IMR-90 (cell line): Measurements from ENCODE around the gene SLC4A4. TPM values are rescaled to one million over a fixed set of nuclear protein-coding genes. Genes with fewer than 3 reads are reported as not detected.

Experiments used
- ATAC-seq: fragments of 200-7000 bp; cut with Tn5 transposase; 2 replicates; pipeline ENCODE4 v1.9.1; 2020; ENCODE audit warnings: low read depth, mild to moderate bottlenecking, moderate library complexity
- BruUV-seq: library from RNA; stranded (reverse); fragments of 400-500 nt; replicated peaks from 2 replicates; lab custom pipeline; 2021; lab: Mats Ljungman, UMichigan
- CTCF ChIA-PET: fragments of 300-600 bp; formaldehyde crosslinking; extraction: SDS; loops from one replicate; lab custom pipeline; 2021; ENCODE audit warnings: antibody characterized with exemption; lab: Yijun Ruan, JAX
- POLR2A ChIA-PET: fragments of 300-600 bp; sonication (Branson Sonifier 250); formaldehyde crosslinking; loops from one replicate; lab custom pipeline; 2022; ENCODE audit warnings: antibody characterized with exemption; ENCODE audit not compliant: unreplicated experiment; lab: Charles Lee
- DNase-seq: peaks from one replicate; pipeline ENCODE4 v3.0.0; 2013
- H2AFZ ChIP-seq: replicated peaks from 2 replicates; pipeline ENCODE3; 2013; ENCODE audit warnings: low read length, mild to moderate bottlenecking; ENCODE audit not compliant: poor library complexity
- H2AK5ac ChIP-seq: 2 replicates; pipeline ENCODE4 v1.6.1; 2013; ENCODE audit warnings: low read depth, low read length, inconsistent platforms
- H2AK9ac ChIP-seq: replicated peaks from 2 replicates; pipeline ENCODE3; 2013; ENCODE audit warnings: mild to moderate bottlenecking, low read depth, low read length, moderate library complexity; ENCODE audit not compliant: poor library complexity
- H2BK120ac ChIP-seq: 2 replicates; pipeline ENCODE4 v1.6.1; 2013; ENCODE audit warnings: low read depth, low read length, inconsistent platforms
- H2BK15ac ChIP-seq: 3 replicates; pipeline ENCODE4 v1.6.1; 2013; ENCODE audit warnings: low read depth, low read length, inconsistent platforms
- H2BK20ac ChIP-seq: 2 replicates; pipeline ENCODE4 v1.6.1; 2013; ENCODE audit warnings: low read depth, mild to moderate bottlenecking, inconsistent platforms, low read length, moderate library complexity
- H2BK5ac ChIP-seq: 2 replicates; pipeline ENCODE4 v1.6.1; 2013; ENCODE audit warnings: mild to moderate bottlenecking, low read depth, low read length, inconsistent platforms; ENCODE audit not compliant: poor library complexity, severe bottlenecking
- H3K14ac ChIP-seq: replicated peaks from 2 replicates; pipeline ENCODE4 v1.6.1; 2013; ENCODE audit warnings: low read depth, low read length, inconsistent platforms
- H3K18ac ChIP-seq: 2 replicates; pipeline ENCODE4 v1.6.1; 2013; ENCODE audit warnings: low read depth, low read length, control low read depth
- H3K23ac ChIP-seq: 2 replicates; pipeline ENCODE4 v1.6.1; 2013; ENCODE audit warnings: low read depth, low read length, inconsistent platforms
- H3K27ac ChIP-seq: 2 replicates; pipeline ENCODE4 v1.5.1; 2013; ENCODE audit warnings: mild to moderate bottlenecking, control low read depth, low read length; ENCODE audit not compliant: insufficient read depth
- H3K27me3 ChIP-seq: 2 replicates; pipeline ENCODE4 v1.6.1; 2013; ENCODE audit warnings: low read length; ENCODE audit not compliant: control insufficient read depth, insufficient read depth
- H3K36me3 ChIP-seq: 2 replicates; pipeline ENCODE4 v1.6.1; 2013; ENCODE audit warnings: low read length, mixed read lengths; ENCODE audit not compliant: control insufficient read depth, insufficient read depth
- H3K4ac ChIP-seq: 2 replicates; pipeline ENCODE4 v1.6.1; 2013; ENCODE audit warnings: low read depth, low read length, inconsistent platforms
- H3K4me1 ChIP-seq: 2 replicates; pipeline ENCODE4 v1.6.1; 2013; ENCODE audit warnings: low read length, mixed read lengths; ENCODE audit not compliant: control insufficient read depth, insufficient read depth
- H3K4me2 ChIP-seq: 2 replicates; pipeline ENCODE4 v1.6.1; 2013; ENCODE audit warnings: low read depth, mild to moderate bottlenecking, control low read depth, low read length, moderate library complexity
- H3K4me3 ChIP-seq: 2 replicates; pipeline ENCODE4 v1.5.1; 2013; ENCODE audit warnings: low read depth, mild to moderate bottlenecking, control low read depth, low read length, moderate library complexity; ENCODE audit not compliant: insufficient read depth
- H3K56ac ChIP-seq: 2 replicates; pipeline ENCODE4 v1.6.1; 2013; ENCODE audit warnings: low read length, inconsistent platforms; ENCODE audit not compliant: insufficient read depth; ENCODE audit errors: extremely low read depth
- H3K79me1 ChIP-seq, 2 experiments: 2 replicates each; pipeline ENCODE4 v1.6.1; 2013; ENCODE audit warnings: low read length in 2 of 2, inconsistent platforms in 1 of 2, low read depth in 1 of 2
- H3K9ac ChIP-seq: 2 replicates; pipeline ENCODE4 v1.6.1; 2013; ENCODE audit warnings: low read depth, low read length, control low read depth
- H3K9me1 ChIP-seq: 2 replicates; pipeline ENCODE4 v1.6.1; 2013; ENCODE audit warnings: low read length, inconsistent platforms; ENCODE audit not compliant: insufficient read depth
- H3K9me3 ChIP-seq: 2 replicates; pipeline ENCODE4 v1.6.1; 2013; ENCODE audit warnings: low read length; ENCODE audit not compliant: control insufficient read depth, insufficient read depth
- H4K20me1 ChIP-seq: 2 replicates; pipeline ENCODE4 v1.6.1; 2013; ENCODE audit warnings: low read length, inconsistent platforms; ENCODE audit not compliant: insufficient read depth
- H4K5ac ChIP-seq: 2 replicates; pipeline ENCODE4 v1.6.1; 2013; ENCODE audit warnings: mild to moderate bottlenecking, low read depth, low read length, control low read depth
- H4K8ac ChIP-seq, 2 experiments: 2 replicates each; pipeline ENCODE4 v1.6.1; 2013; ENCODE audit warnings: low read depth in 2 of 2, low read length in 2 of 2, control low read depth in 1 of 2, inconsistent platforms in 1 of 2
- H4K91ac ChIP-seq: 2 replicates; pipeline ENCODE4 v1.6.1; 2013; ENCODE audit warnings: low read depth, low read length, inconsistent platforms; ENCODE audit not compliant: insufficient read depth
- MAFK ChIP-seq: IDR thresholded peaks from 2 replicates; pipeline ENCODE4 v1.6.1; 2012; ENCODE audit warnings: low read depth, low read length, improper control_type of control experiment
- RAD21 ChIP-seq: IDR thresholded peaks from 2 replicates; pipeline ENCODE4 v1.6.1; 2012; ENCODE audit warnings: low read length, improper control_type of control experiment
- SMC3 ChIP-seq: fragments of 150-350 bp; IDR thresholded peaks from 2 replicates; pipeline ENCODE4 v1.6.1; 2016; ENCODE audit warnings: low read depth, mild to moderate bottlenecking, antibody characterized with exemption, low read length, moderate library complexity
- USF2 ChIP-seq: fragments of 150-350 bp; IDR thresholded peaks from 2 replicates; pipeline ENCODE4 v1.6.1; 2017; ENCODE audit warnings: mild to moderate bottlenecking, antibody characterized with exemption, low read length, low read depth
- WGBS, 2 experiments: methylation state at CpG; one replicate each; pipeline versions ENCODE4 v1.1.5 to v1.1.7; 2013; ENCODE audit warnings: missing lambda C conversion rate in 2 of 2; ENCODE audit not compliant: insufficient read length in 1 of 2; ENCODE audit errors: extremely low coverage in 2 of 2; 5-methylcytosine and 5-hydroxymethylcytosine counted together
- dilution Hi-C: fragments of 300-500 bp; cut with HindIII; formaldehyde crosslinking; loops from one replicate; pipeline ENCODE4 v1.14.3; 2018; ENCODE audit warnings: low sequenced_read_pairs; ENCODE audit not compliant: unreplicated experiment
- in situ Hi-C: fragments of 300-500 bp; cut with MboI; formaldehyde crosslinking; loops from 3 replicates; pipeline ENCODE4 v1.14.3; 2019; ENCODE audit warnings: low sequenced_read_pairs, inconsistent platforms, mixed read lengths
- intact Hi-C: fragments of 100-400 bp; cut with micrococcal nuclease; formaldehyde crosslinking; loops from 2 replicates; pipeline ENCODE4 v1.10.0; 2022
- polyA plus RNA-seq, 3 experiments: library from polyadenylated mRNA; depleted of rRNA; stranded (reverse); fragments of >200 nt; gene quantifications; 2 replicates each; pipeline ENCODE4 v1.2.3, GENCODE V29; 2012; ENCODE audit warnings: low replicate concordance in 1 of 3
- total RNA-seq: library from RNA; depleted of rRNA; stranded (reverse); fragments of >200 nt; gene quantifications from 2 replicates; pipeline ENCODE4 v1.2.3, GENCODE V29; 2012

The SLC4A4 gene
- total and polyA plus RNA-seq, 2 of the 4 experiments (the other 2 are of a cell fraction), result 5.6 to 16.8 TPM

- Histone ChIP-seq H3K18ac (no peak overlapping the region), H3K27ac (no peak overlapping the region), H4K20me1 (no peaks in the 10 kb centered on the region), H4K8ac (no peak overlapping the region), H3K56ac (no peak overlapping the region), H3K36me3 (peaks cover 15% of the 10 kb centered on the region), H3K27me3 (no peaks in the 10 kb centered on the region), H2BK120ac (no peak overlapping the region), H2AK5ac (no peak overlapping the region), H2AFZ (no peak overlapping the region), H3K4ac (no peak overlapping the region), H2BK5ac (no peak overlapping the region), H3K9ac (no peak overlapping the region), H3K23ac (no peak overlapping the region), H3K4me1 (peaks cover 5% of the 10 kb centered on the region), H4K91ac (no peak overlapping the region), H3K4me2 (no peak overlapping the region), H3K9me1 (peaks cover 6% of the 10 kb centered on the region), H2AK9ac (no peak overlapping the region), H3K9me3 (no peaks in the 10 kb centered on the region), H3K79me1 (peaks cover 18 to 23% of the 10 kb centered on the region in 2 experiments), H2BK20ac (no peak overlapping the region), H3K14ac (no peak overlapping the region), H4K5ac (no peak overlapping the region), H3K4me3 (no peak overlapping the region), H2BK15ac (no peak overlapping the region)
- no peak for TF ChIP-seq RAD21
- TF ChIP-seq MAFK, result no peak
- no peak for TF ChIP-seq SMC3
- no peak for TF ChIP-seq USF2
- DNase-seq (no peak), ATAC-seq (no peak)
- 100% methylated on average over 1 of the region's 2 CpGs; no CpG with 5 or more reads in 1 of the 2 experiments for WGBS, 2 experiments
- intact Hi-C loops, result no loop called here
- CTCF ChIA-PET, result no interaction called here
- no TSS peak for BruUV-seq
- POLR2A ChIA-PET, result no interaction called here
- dilution Hi-C loops, result no loop called here
- in situ Hi-C loops, result no loop called here
Observed at GRCh38 chr4:71343670-71344466, 5.0 kb downstream of the SLC4A4 start.
